Measurements from ENCODE around the gene GPR155. TPM values are rescaled to one million over a fixed set of nuclear protein-coding genes. Genes with fewer than 3 reads are reported as not detected.

The GPR155 gene
- total RNA-seq, 1 donor from 2014 or later = 1.3 TPM

DNA sequence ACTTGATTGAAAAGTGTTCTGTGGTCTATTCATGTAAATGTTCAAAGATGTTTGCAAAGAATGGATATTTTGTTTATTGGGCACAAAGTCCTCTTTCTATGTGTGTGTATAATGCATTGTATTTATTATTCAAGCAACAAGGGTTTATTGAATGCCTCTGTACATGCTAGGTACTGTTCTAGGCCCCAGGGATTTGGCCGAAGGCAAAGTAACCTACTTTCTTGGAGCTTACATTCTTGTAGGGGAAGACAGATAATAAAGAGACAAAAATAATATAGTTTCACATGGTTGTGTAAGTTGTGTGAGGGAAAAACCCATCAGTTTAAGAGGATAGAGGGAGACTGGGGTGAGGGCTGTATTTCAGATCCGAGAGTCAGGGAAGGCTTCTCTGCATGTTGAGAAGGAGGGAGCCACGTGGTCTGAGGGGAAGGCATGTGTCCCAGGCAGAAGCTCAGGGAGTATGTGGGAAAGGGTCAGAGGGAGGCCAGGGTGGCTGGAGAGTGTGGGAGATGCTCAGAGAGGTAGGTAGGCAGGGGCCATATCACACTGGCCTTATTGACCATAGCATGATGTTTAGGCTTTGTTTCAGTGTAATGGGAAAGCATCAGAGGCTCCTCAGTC, 40.4 kb upstream of the GPR155 start:
- no peak for DNase-seq (ENCODE audit: low read depth)
- no peak for FAIRE-seq
- H3K36me3 ChIP-seq (ENCODE audit: control insufficient read depth, insufficient read depth, low read length) = no peaks in the 10 kb centered on the region
- no peaks in the 10 kb centered on the region for H3K27me3 ChIP-seq (ENCODE audit: control insufficient read depth, insufficient read depth, low read length)
- TF ChIP-seq, protein P1, sequence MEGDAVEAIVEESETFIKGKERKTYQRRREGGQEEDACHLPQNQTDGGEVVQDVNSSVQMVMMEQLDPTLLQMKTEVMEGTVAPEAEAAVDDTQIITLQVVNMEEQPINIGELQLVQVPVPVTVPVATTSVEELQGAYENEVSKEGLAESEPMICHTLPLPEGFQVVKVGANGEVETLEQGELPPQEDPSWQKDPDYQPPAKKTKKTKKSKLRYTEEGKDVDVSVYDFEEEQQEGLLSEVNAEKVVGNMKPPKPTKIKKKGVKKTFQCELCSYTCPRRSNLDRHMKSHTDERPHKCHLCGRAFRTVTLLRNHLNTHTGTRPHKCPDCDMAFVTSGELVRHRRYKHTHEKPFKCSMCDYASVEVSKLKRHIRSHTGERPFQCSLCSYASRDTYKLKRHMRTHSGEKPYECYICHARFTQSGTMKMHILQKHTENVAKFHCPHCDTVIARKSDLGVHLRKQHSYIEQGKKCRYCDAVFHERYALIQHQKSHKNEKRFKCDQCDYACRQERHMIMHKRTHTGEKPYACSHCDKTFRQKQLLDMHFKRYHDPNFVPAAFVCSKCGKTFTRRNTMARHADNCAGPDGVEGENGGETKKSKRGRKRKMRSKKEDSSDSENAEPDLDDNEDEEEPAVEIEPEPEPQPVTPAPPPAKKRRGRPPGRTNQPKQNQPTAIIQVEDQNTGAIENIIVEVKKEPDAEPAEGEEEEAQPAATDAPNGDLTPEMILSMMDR (IDR thresholded peaks at IDR 0.05; ENCODE audit: insufficient read depth, low read length, severe bottlenecking) = no peak
- H3K4me3 ChIP-seq (ENCODE audit: low read depth, low read length) = no peak overlapping the region

GRCh38 chr2:174524527-174524926, 37.7 kb upstream of the GPR155 start:
- DNase-seq (ENCODE audit: low read depth) (no peak), FAIRE-seq (no peak)
- H3K27me3 ChIP-seq (ENCODE audit: control insufficient read depth, insufficient read depth, low read length) = no peaks in the 10 kb centered on the region
- no peak overlapping the region for H3K4me3 ChIP-seq (ENCODE audit: low read depth, low read length)
- no peaks in the 10 kb centered on the region for H3K36me3 ChIP-seq (ENCODE audit: control insufficient read depth, insufficient read depth, low read length)
- TF ChIP-seq, protein P1 (IDR thresholded peaks at IDR 0.05; ENCODE audit: insufficient read depth, low read length, severe bottlenecking) = no peak

GRCh38 chr2:174522553-174522952, 35.7 kb upstream of the GPR155 start:
- FAIRE-seq (no peak), DNase-seq (ENCODE audit: low read depth) (peak; percentile 17)
- Histone ChIP-seq H3K27me3 (ENCODE audit: control insufficient read depth, insufficient read depth, low read length) (no peaks in the 10 kb centered on the region), H3K36me3 (ENCODE audit: control insufficient read depth, insufficient read depth, low read length) (no peaks in the 10 kb centered on the region), H3K4me3 (ENCODE audit: low read depth, low read length) (no peak overlapping the region)
- TF ChIP-seq, protein P1 (IDR thresholded peaks at IDR 0.05; ENCODE audit: insufficient read depth, low read length, severe bottlenecking) = no peak

GRCh38 chr2:174518395-174518794, 31.6 kb upstream of the GPR155 start:
- no peak for FAIRE-seq
- TF ChIP-seq, protein P1 (IDR thresholded peaks at IDR 0.05; ENCODE audit: insufficient read depth, low read length, severe bottlenecking) = no peak
- Histone ChIP-seq H3K27me3 (ENCODE audit: control insufficient read depth, insufficient read depth, low read length) (no peaks in the 10 kb centered on the region), H3K36me3 (ENCODE audit: control insufficient read depth, insufficient read depth, low read length) (no peaks in the 10 kb centered on the region), H3K4me3 (ENCODE audit: low read depth, low read length) (no peak overlapping the region)
- peak; percentile 23 for DNase-seq (ENCODE audit: low read depth)

- FAIRE-seq = no peak
- no peak for DNase-seq (ENCODE audit: low read depth)
- H3K36me3 ChIP-seq (ENCODE audit: control insufficient read depth, insufficient read depth, low read length) = no peaks in the 10 kb centered on the region
- no peak overlapping the region for H3K4me3 ChIP-seq (ENCODE audit: low read depth, low read length)
- TF ChIP-seq, protein P1 (IDR thresholded peaks at IDR 0.05; ENCODE audit: insufficient read depth, low read length, severe bottlenecking) = no peak
- H3K27me3 ChIP-seq (ENCODE audit: control insufficient read depth, insufficient read depth, low read length) = no peaks in the 10 kb centered on the region
Observed at GRCh38 chr2:174516501-174517378, 29.9 kb upstream of the GPR155 start.
